Sigmoid colon (tissue), 3 donors: ENCODE data around the gene CACNG7.

ENCODE experiments used
- POLR2A ChIP-seq, 2 donors: fragments of 450-650 bp; IDR thresholded peaks; one replicate each; pipeline ENCODE4 v1.6.1; 2016; ENCODE audit warnings: antibody characterized with exemption in 2 of 2, mild to moderate bottlenecking in 2 of 2, moderate library complexity in 2 of 2
- TF ChIP-seq, protein P1 (sequence below), 4 experiments: fragments of 450-650 bp in 3 of 4; fragments of 200-600 bp in 1 of 4; IDR thresholded peaks; one replicate each; pipeline ENCODE4 v1.5.1; 2016 to 2019; ENCODE audit warnings: antibody characterized with exemption in 4 of 4, mild to moderate bottlenecking in 3 of 4, moderate library complexity in 2 of 4

DNA sequence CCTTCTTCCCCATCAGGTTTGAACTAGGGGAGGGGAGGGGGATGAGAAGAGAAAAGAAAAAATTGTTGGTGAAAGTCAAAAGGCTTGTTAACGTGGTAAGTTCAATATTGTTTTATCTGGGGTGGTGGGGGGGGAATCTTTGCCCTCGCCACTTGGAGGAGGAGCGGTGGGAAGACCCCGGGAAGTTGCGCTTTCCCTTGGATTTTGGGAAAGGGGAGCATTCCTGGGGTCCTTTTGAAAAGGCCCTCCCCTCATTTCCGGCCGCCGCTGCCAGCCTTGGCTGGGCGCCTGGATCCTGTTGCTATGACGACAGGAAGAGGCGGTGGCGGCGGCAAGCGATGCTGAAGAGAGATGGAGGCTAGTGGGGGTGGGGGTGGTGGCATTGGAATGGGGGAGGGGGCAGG lies 49.1 kb downstream of the CACNG7 start:
- TF ChIP-seq, protein P1, sequence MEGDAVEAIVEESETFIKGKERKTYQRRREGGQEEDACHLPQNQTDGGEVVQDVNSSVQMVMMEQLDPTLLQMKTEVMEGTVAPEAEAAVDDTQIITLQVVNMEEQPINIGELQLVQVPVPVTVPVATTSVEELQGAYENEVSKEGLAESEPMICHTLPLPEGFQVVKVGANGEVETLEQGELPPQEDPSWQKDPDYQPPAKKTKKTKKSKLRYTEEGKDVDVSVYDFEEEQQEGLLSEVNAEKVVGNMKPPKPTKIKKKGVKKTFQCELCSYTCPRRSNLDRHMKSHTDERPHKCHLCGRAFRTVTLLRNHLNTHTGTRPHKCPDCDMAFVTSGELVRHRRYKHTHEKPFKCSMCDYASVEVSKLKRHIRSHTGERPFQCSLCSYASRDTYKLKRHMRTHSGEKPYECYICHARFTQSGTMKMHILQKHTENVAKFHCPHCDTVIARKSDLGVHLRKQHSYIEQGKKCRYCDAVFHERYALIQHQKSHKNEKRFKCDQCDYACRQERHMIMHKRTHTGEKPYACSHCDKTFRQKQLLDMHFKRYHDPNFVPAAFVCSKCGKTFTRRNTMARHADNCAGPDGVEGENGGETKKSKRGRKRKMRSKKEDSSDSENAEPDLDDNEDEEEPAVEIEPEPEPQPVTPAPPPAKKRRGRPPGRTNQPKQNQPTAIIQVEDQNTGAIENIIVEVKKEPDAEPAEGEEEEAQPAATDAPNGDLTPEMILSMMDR (IDR thresholded peaks at IDR 0.05), result no peak
- TF ChIP-seq POLR2A (IDR thresholded peaks at IDR 0.05), result no peak
